Measurements from ENCODE around the gene ZBTB3. TPM values are rescaled to one million over a fixed set of nuclear protein-coding genes. Genes with fewer than 3 reads are reported as not detected.

ZBTB3 gene
- total and polyA plus RNA-seq, 2 of the 13 experiments (the other 11 are each of a cell fraction or from before 2014, with no cell fraction given): 3.4 to 5.2 TPM

DNA sequence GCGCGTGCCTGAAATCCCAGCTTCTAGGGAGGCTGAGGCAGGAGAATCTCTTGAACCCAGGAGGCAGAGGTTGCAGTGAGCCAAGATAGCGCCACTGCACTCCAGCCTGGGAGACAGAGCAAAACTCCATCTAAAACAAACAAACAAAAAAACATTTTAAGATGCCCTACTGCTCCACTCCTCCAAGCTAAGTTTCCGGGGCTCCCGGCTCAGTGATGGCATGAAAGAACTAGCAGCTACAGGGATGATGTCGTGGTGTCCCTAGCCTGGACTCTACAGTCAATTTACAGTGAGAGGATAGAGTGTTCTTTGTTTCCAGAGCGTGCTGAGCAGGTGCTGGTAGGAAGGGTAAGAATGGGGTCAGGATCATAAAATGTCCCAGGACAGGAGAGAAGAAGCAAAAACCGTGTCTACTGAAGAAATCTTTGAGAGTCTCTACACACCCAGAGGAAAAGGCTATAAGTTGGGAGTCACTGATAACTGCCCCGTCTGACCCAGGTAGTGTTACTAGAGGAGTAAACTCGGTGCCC is 1.2 kb upstream of the ZBTB3 start:
- Histone ChIP-seq H3K4me2 (ENCODE audit: low read depth, low read length) (peak overlapping the region; percentile 76), H3K9me3 (ENCODE audit: low read length) (no peaks in the 10 kb centered on the region), H3K36me3 (replicated peaks in 1 of 2; ENCODE audit: control insufficient read depth in 1 of 2, insufficient read depth in 2 of 2, low read length in 2 of 2) (peaks cover 6 to 8% of the 10 kb centered on the region in 2 experiments; a peak in 3 of 5 replicates), H3K4me3 (replicated peaks in 1 of 3; ENCODE audit: insufficient read depth in 1 of 3, low read depth in 2 of 3, low read length in 3 of 3) (peak overlapping the region in 1 of 3 experiments; percentile 86; a peak in 2 of 6 replicates), H3K79me2 (ENCODE audit: insufficient read depth, low read length) (no peaks in the 10 kb centered on the region), H3K4me1 (ENCODE audit: insufficient read depth, low read length) (peaks cover 36% of the 10 kb centered on the region), H4K20me1 (ENCODE audit: insufficient read depth, low read length) (no peaks in the 10 kb centered on the region), H3K27ac (ENCODE audit: extremely low read length, insufficient read depth, low read length) (no peak overlapping the region), H3K27me3 (ENCODE audit: control insufficient read depth in 1 of 2, insufficient read depth in 2 of 2, low read length in 2 of 2) (no peaks in the 10 kb centered on the region), H3K9ac (ENCODE audit: insufficient read depth, low read depth, low read length) (0 out of 2 replicates have a peak overlapping the region, but pooled peaks have one; percentile 2), H2AFZ (ENCODE audit: low read length) (peak overlapping the region; percentile 67)
- ChIA-PET POLR2A (interaction anchor here (1.7 to 4.4 kb wide), 6 partner anchors 15 to 164 kb away, joined by 16 to 129 read pairs (median 44); partner anchors contain the start of genes HNRNPUL2, SLC3A2, STX5 and TAF6L), CTCF (ENCODE audit: low intra/inter-chr PET ratio, low total read pairs) (no interaction called here)
- in situ Hi-C loops (cut with HindIII; ENCODE audit: extremely low pct_ligation_motif_present, low pct_unique_long_range_greater_than_20kb) (no loop called here), intact Hi-C loops (cut with micrococcal nuclease; ENCODE audit: unreplicated experiment) (no loop called here)
- no peak for FAIRE-seq
- peak; percentile 10; the same call in 1 of the 3 replicates for ATAC-seq
- WGBS (ENCODE audit: low lambda C conversion rate): 23% methylated on average over 10 of the region's 10 CpGs
- DNase-seq (ENCODE audit: low spot score): peak; percentile 37
- no TSS peak for BruUV-seq (replicated peaks)
- TF ChIP-seq MXD4 (CRISPR knock-in tag; IDR thresholded peaks at IDR 0.05) (no peak), HNF4G (IDR thresholded peaks at IDR 0.05; ENCODE audit: borderline replicate concordance, low read depth, low read length) (no peak), HNF4G (CRISPR knock-in tag; IDR thresholded peaks at IDR 0.05; ENCODE audit: borderline replicate concordance, low read depth) (0 out of 2 replicates have a peak, but pooled peaks have one; percentile 5)

DNA sequence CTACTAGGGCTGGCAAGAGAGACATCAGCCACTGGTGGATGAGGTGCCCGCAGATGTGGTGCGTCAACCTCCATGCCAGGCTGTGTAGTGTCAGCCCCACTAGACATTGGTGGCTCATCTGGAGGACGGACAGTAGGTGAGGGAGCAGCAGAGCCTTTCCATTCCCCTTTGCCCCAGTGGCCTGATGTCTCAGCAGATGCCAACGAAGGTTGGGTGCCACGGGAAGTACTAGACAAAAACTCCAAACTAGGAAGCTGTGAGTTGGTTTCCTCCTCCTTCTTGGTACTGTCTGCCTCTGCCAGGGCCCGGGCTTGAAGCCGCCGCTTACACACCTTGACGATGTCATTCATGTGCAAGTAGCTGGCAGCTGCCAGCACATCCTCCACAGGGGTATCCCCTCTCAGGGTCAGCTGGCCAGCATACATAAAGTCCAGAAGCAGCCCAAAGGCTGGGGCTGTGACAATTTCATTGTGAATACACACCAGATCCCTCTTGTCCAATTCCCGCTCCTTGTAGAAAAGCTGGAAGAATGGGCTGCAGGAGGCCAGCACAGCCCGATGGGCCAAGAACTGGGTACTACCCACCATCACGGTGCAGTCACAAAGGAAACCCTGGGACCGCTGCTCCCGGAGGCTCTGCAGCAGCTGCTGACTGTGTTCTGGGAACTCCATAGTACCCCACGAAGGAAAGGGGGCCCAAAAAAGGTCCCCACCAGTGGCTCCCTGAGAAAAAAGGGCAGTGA is 795 bp downstream of the ZBTB3 start:
- Histone ChIP-seq H3K4me3 (replicated peaks in 1 of 3; ENCODE audit: insufficient read depth in 1 of 3, low read depth in 2 of 3, low read length in 3 of 3) (peak overlapping the region; percentile 37 to 86 (median 55)), H2AFZ (ENCODE audit: low read length) (no peak overlapping the region), H3K79me2 (ENCODE audit: insufficient read depth, low read length) (no peaks in the 10 kb centered on the region), H4K20me1 (ENCODE audit: insufficient read depth, low read length) (no peaks in the 10 kb centered on the region), H3K9me3 (ENCODE audit: low read length) (no peaks in the 10 kb centered on the region), H3K9ac (ENCODE audit: insufficient read depth, low read depth, low read length) (peak overlapping the region; percentile 79), H3K36me3 (replicated peaks in 1 of 2; ENCODE audit: control insufficient read depth in 1 of 2, insufficient read depth in 2 of 2, low read length in 2 of 2) (peaks cover 6 to 8% of the 10 kb centered on the region in 2 experiments; a peak in 3 of 5 replicates), H3K27me3 (ENCODE audit: control insufficient read depth in 1 of 2, insufficient read depth in 2 of 2, low read length in 2 of 2) (no peaks in the 10 kb centered on the region), H3K27ac (ENCODE audit: extremely low read length, insufficient read depth, low read length) (peak overlapping the region; percentile 75), H3K4me2 (ENCODE audit: low read depth, low read length) (peak overlapping the region; percentile 82), H3K4me1 (ENCODE audit: insufficient read depth, low read length) (peaks cover 30% of the 10 kb centered on the region)
- no peak for TF ChIP-seq KMT2A (CRISPR knock-in tag; IDR thresholded peaks at IDR 0.05)
- TF ChIP-seq ZMYM3 (CRISPR knock-in tag; IDR thresholded peaks at IDR 0.05): no peak
- TF ChIP-seq, protein P1, sequence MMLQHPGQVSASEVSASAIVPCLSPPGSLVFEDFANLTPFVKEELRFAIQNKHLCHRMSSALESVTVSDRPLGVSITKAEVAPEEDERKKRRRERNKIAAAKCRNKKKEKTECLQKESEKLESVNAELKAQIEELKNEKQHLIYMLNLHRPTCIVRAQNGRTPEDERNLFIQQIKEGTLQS (CRISPR knock-in tag; IDR thresholded peaks at IDR 0.05): no peak
- 0 out of 2 replicates have a peak, but pooled peaks have one; percentile 35 for TF ChIP-seq ARID2 (CRISPR knock-in tag; IDR thresholded peaks at IDR 0.05; ENCODE audit: borderline replicate concordance)
- 0 out of 2 replicates have a peak, but pooled peaks have one; percentile 25 for TF ChIP-seq ZNF605 (CRISPR knock-in tag; IDR thresholded peaks at IDR 0.05)
- TF ChIP-seq, protein P2, sequence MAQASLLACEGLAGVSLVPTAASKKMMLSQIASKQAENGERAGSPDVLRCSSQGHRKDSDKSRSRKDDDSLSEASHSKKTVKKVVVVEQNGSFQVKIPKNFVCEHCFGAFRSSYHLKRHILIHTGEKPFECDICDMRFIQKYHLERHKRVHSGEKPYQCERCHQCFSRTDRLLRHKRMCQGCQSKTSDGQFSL (CRISPR knock-in tag; IDR thresholded peaks at IDR 0.05): no peak
- 0 out of 2 replicates have a peak, but pooled peaks have one; percentile 13 for TF ChIP-seq ZNF766 (CRISPR knock-in tag; IDR thresholded peaks at IDR 0.05; ENCODE audit: borderline replicate concordance)
- TF ChIP-seq NFIC (IDR thresholded peaks at IDR 0.05; ENCODE audit: low read length): no peak
- no peak for TF ChIP-seq ZNF256 (CRISPR knock-in tag; conservative IDR thresholded peaks at IDR 0.05)
- no peak for TF ChIP-seq TGIF2 (CRISPR knock-in tag; IDR thresholded peaks at IDR 0.05)
- TF ChIP-seq ZNF251 (CRISPR knock-in tag; IDR thresholded peaks at IDR 0.05): no peak
- TF ChIP-seq ZNF24 (IDR thresholded peaks at IDR 0.05): no peak
- TF ChIP-seq TBX3 (IDR thresholded peaks at IDR 0.05; ENCODE audit: borderline replicate concordance): no peak
- in situ Hi-C loops (cut with HindIII; ENCODE audit: extremely low pct_ligation_motif_present, low pct_unique_long_range_greater_than_20kb) (no loop called here), intact Hi-C loops (cut with micrococcal nuclease; ENCODE audit: unreplicated experiment) (no loop called here)
- FAIRE-seq (no peak), DNase-seq (ENCODE audit: low spot score) (no peak), ATAC-seq (peak; percentile 1; the same call in 2 of the 3 replicates)
- ChIA-PET CTCF (ENCODE audit: low intra/inter-chr PET ratio, low total read pairs) (no interaction called here), POLR2A (interaction anchor here (0.5 to 4.4 kb wide), 42 partner anchors 8 to 247 kb away, joined by 3 to 129 read pairs (median 6); partner anchors contain the start of genes AHNAK, B3GAT3, C11orf98 and CSKMT)
- WGBS (ENCODE audit: low lambda C conversion rate): 95% methylated on average over 9 of the region's 15 CpGs
- BruUV-seq (replicated peaks): TSS peak; percentile 86
